PC-3 (cell line): ENCODE results near the gene TAF1D.

Experiments used
- CTCF ChIP-seq: fragments of 300-600 bp; sonication (generic); conservative IDR thresholded peaks from 2 replicates; pipeline ENCODE4 v1.5.1; 2017; ENCODE audit warnings: antibody characterized with exemption, low read depth, mild to moderate bottlenecking, low read length
- EZH2 ChIP-seq: fragments of 300-600 bp; sonication (generic); IDR thresholded peaks from one replicate; pipeline ENCODE4 v1.6.1; 2017; ENCODE audit warnings: antibody characterized with exemption, mild to moderate bottlenecking, low read length; ENCODE audit not compliant: unreplicated experiment

DNA sequence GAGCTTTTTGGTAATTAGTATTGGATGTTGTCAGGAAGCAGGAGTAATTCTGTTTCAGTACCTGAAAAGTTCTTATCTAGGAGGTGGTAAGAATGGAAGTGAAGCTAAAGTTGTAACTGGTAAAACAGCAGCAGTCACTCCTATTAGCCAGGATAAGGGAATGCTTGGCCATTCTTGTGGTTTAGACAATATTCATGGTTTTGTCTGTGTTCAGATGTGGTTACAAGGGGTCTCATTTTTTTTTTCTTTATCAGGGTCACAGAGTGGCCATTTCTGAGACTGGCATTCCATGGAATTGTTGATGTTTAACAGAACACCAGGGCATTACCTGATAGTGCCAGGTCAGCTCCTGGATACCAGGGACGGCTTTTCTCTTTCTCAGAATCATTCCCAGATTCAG lies 23.8 kb downstream of the TAF1D start:
- TF ChIP-seq CTCF (no peak), EZH2 (no peak)
